Measurements from ENCODE around the gene ST3GAL3. TPM values are rescaled to one million over a fixed set of nuclear protein-coding genes. Genes with fewer than 3 reads are reported as not detected.

The ST3GAL3 gene
- total RNA-seq, 1 donor from 2014 or later = 11.4 TPM

DNA sequence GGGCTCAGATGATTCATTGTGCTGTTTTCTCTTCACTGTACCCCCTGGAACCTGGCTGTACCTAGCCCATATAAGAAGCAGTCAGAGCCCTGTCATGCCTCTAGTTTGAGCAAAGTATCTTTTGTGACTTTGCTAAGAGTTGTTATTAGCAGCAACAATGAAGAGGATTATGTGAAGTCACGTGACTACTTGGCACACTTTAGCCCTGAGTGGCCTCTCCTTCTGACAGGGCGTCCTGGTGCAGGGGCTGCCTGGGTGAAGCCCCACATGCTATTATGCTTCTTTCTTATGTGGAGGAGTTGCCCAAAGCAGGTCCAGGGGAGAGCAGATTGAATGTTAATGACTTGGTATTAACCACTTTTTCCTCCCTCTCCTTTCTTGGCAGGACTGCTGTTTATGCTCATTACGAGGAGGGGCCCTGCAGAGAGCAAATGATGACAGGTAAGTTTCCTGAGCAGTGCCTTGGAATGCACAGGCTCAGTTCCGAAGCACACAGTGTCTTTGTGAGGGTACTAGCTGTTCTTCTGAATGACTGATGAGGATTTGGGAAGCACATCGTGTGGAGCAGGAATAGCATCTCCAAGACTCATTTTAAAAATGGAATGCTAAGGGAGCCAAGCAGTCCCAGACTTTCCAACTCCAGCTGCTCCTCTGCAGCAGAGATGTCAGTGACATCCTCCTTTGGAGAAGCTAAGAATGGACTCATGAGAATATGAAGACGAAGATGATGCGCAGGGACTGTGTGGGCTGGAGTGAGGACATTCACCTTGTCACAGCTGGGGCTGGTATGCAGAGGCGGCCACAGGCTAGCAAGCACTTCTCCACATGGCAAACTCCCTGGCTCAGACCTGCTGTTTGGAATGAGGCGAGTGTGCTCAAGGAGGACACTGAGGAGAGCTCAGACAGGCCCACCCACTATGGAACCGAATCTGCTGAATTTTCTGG is 15.2 kb upstream of the ST3GAL3 start:
- no peak overlapping the region for H2AFZ ChIP-seq (ENCODE audit: low read depth, low read length)
- H3K36me3 ChIP-seq (ENCODE audit: insufficient read depth, low read length) = peaks cover 92% of the 10 kb centered on the region
- FAIRE-seq (no peak), DNase-seq (ENCODE audit: low read depth) (no peak)
- no peaks in the 10 kb centered on the region for H3K9me3 ChIP-seq (ENCODE audit: insufficient read depth, low read depth, low read length)
- peaks cover 93% of the 10 kb centered on the region for H4K20me1 ChIP-seq (ENCODE audit: insufficient read depth, low read length)
- TF ChIP-seq EZH2 (IDR thresholded peaks at IDR 0.05; ENCODE audit: insufficient read depth, low read length) = no peak
- TF ChIP-seq, protein P1, sequence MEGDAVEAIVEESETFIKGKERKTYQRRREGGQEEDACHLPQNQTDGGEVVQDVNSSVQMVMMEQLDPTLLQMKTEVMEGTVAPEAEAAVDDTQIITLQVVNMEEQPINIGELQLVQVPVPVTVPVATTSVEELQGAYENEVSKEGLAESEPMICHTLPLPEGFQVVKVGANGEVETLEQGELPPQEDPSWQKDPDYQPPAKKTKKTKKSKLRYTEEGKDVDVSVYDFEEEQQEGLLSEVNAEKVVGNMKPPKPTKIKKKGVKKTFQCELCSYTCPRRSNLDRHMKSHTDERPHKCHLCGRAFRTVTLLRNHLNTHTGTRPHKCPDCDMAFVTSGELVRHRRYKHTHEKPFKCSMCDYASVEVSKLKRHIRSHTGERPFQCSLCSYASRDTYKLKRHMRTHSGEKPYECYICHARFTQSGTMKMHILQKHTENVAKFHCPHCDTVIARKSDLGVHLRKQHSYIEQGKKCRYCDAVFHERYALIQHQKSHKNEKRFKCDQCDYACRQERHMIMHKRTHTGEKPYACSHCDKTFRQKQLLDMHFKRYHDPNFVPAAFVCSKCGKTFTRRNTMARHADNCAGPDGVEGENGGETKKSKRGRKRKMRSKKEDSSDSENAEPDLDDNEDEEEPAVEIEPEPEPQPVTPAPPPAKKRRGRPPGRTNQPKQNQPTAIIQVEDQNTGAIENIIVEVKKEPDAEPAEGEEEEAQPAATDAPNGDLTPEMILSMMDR (IDR thresholded peaks at IDR 0.05; ENCODE audit: insufficient read depth, low read depth, low read length) = no peak
- no peak overlapping the region for H3K27ac Mint-ChIP-seq (ENCODE audit: unreplicated experiment)
- H3K36me3 Mint-ChIP-seq (ENCODE audit: low read depth, unreplicated experiment) = peaks cover 53% of the 10 kb centered on the region
- H3K27me3 Mint-ChIP-seq (ENCODE audit: low read depth, unreplicated experiment) = no peaks in the 10 kb centered on the region
- no peak overlapping the region for H3K4me2 ChIP-seq (ENCODE audit: low read length)
- H3K27me3 ChIP-seq (ENCODE audit: insufficient read depth, low read length) = no peaks in the 10 kb centered on the region
- no peak overlapping the region for H3K27ac ChIP-seq (ENCODE audit: low read depth, low read length)
- H3K79me2 ChIP-seq (ENCODE audit: insufficient read depth, low read length) = peaks cover 9% of the 10 kb centered on the region
- H3K9me3 Mint-ChIP-seq (ENCODE audit: unreplicated experiment) = no peaks in the 10 kb centered on the region
- peaks cover 18% of the 10 kb centered on the region for H3K4me1 ChIP-seq (ENCODE audit: insufficient read depth, low read length)
- no peak overlapping the region for H3K4me3 Mint-ChIP-seq (ENCODE audit: unreplicated experiment)
- no peak overlapping the region for H3K4me3 ChIP-seq (ENCODE audit: insufficient read depth, low read depth, low read length)
- H3K4me1 Mint-ChIP-seq (ENCODE audit: low read depth, unreplicated experiment) = peaks cover 18% of the 10 kb centered on the region
- no peak overlapping the region for H3K9ac ChIP-seq (ENCODE audit: low read length)

DNA sequence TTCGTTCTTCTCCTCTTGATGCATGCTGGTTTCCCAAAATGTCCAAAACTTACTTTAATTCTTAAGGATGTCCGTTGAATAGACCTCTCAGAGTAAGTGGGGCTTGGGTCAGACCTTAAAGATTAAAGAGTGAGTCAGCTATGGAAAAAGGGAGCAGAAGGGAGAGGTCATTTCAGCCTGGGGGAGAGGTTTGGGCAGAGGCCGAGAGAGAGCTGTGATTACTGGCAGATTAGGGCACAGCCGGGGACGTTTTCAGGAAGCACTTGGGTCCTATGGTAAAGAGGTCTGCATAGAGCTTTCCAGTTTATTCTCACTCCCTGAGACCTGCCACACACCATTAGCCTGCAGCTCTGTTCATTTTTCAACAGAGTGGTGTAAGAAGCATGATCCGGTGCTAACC is 14.0 kb upstream of the ST3GAL3 start:
- Histone ChIP-seq H3K4me3 (ENCODE audit: insufficient read depth, low read depth, low read length) (no peak overlapping the region), H3K9me3 (ENCODE audit: insufficient read depth, low read depth, low read length) (no peaks in the 10 kb centered on the region), H3K79me2 (ENCODE audit: insufficient read depth, low read length) (peaks cover 9% of the 10 kb centered on the region), H3K9ac (ENCODE audit: low read length) (no peak overlapping the region), H3K36me3 (ENCODE audit: insufficient read depth, low read length) (peaks cover 93% of the 10 kb centered on the region), H3K4me2 (ENCODE audit: low read length) (no peak overlapping the region), H3K27ac (ENCODE audit: low read depth, low read length) (no peak overlapping the region), H3K4me1 (ENCODE audit: insufficient read depth, low read length) (peaks cover 7% of the 10 kb centered on the region), H2AFZ (ENCODE audit: low read depth, low read length) (no peak overlapping the region), H3K27me3 (ENCODE audit: insufficient read depth, low read length) (no peaks in the 10 kb centered on the region), H4K20me1 (ENCODE audit: insufficient read depth, low read length) (peaks cover 84% of the 10 kb centered on the region)
- H3K4me3 Mint-ChIP-seq (ENCODE audit: unreplicated experiment) = no peak overlapping the region
- H3K9me3 Mint-ChIP-seq (ENCODE audit: unreplicated experiment) = no peaks in the 10 kb centered on the region
- H3K27ac Mint-ChIP-seq (ENCODE audit: unreplicated experiment) = no peak overlapping the region
- H3K4me1 Mint-ChIP-seq (ENCODE audit: low read depth, unreplicated experiment) = peaks cover 11% of the 10 kb centered on the region
- peaks cover 46% of the 10 kb centered on the region for H3K36me3 Mint-ChIP-seq (ENCODE audit: low read depth, unreplicated experiment)
- no peaks in the 10 kb centered on the region for H3K27me3 Mint-ChIP-seq (ENCODE audit: low read depth, unreplicated experiment)
- DNase-seq (ENCODE audit: low read depth) = no peak
- FAIRE-seq = no peak
- no peak for TF ChIP-seq EZH2 (IDR thresholded peaks at IDR 0.05; ENCODE audit: insufficient read depth, low read length)
- TF ChIP-seq, protein P1 (IDR thresholded peaks at IDR 0.05; ENCODE audit: insufficient read depth, low read depth, low read length) = no peak

DNA sequence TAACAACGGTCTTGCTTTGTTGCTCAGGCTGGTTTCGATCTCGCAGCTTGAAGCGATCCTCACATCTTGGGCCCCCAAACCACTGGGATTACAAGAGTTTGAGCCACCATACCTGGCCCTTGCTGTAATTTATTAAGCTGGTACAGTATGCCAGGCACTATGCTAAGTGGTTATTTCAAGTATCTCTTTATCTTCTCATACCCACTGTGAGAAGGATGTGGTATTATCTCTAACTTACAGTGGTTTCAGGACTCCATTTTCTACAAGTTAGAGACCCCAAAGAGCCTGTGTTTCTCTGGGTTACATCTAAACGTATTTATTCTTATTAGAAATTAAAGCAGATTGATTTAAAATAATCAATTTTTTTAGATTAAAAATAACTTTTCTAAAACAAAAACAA is 8.1 kb upstream of the ST3GAL3 start:
- Mint-ChIP-seq H3K36me3 (ENCODE audit: low read depth, unreplicated experiment) (peaks cover 15% of the 10 kb centered on the region), H3K27ac (ENCODE audit: unreplicated experiment) (no peak overlapping the region), H3K4me1 (ENCODE audit: low read depth, unreplicated experiment) (peaks cover 7% of the 10 kb centered on the region), H3K4me3 (ENCODE audit: unreplicated experiment) (no peak overlapping the region), H3K27me3 (ENCODE audit: low read depth, unreplicated experiment) (no peaks in the 10 kb centered on the region), H3K9me3 (ENCODE audit: unreplicated experiment) (no peaks in the 10 kb centered on the region)
- Histone ChIP-seq H3K9ac (ENCODE audit: low read length) (no peak overlapping the region), H2AFZ (ENCODE audit: low read depth, low read length) (no peak overlapping the region), H3K79me2 (ENCODE audit: insufficient read depth, low read length) (no peaks in the 10 kb centered on the region), H3K27ac (ENCODE audit: low read depth, low read length) (no peak overlapping the region), H4K20me1 (ENCODE audit: insufficient read depth, low read length) (peaks cover 41% of the 10 kb centered on the region), H3K4me3 (ENCODE audit: insufficient read depth, low read depth, low read length) (no peak overlapping the region), H3K4me2 (ENCODE audit: low read length) (no peak overlapping the region), H3K4me1 (ENCODE audit: insufficient read depth, low read length) (no peaks in the 10 kb centered on the region), H3K36me3 (ENCODE audit: insufficient read depth, low read length) (peaks cover 70% of the 10 kb centered on the region), H3K27me3 (ENCODE audit: insufficient read depth, low read length) (no peaks in the 10 kb centered on the region), H3K9me3 (ENCODE audit: insufficient read depth, low read depth, low read length) (no peaks in the 10 kb centered on the region)
- FAIRE-seq (no peak), DNase-seq (ENCODE audit: low read depth) (no peak)
- TF ChIP-seq, protein P1 (IDR thresholded peaks at IDR 0.05; ENCODE audit: insufficient read depth, low read depth, low read length) = no peak
- TF ChIP-seq EZH2 (IDR thresholded peaks at IDR 0.05; ENCODE audit: insufficient read depth, low read length) = no peak

Data from astrocyte (in vitro differentiated cells and primary cell).